Activated gamma-delta T cell treated with Interleukin-2 at 50 U/mL for 16 hours (primary cell): ENCODE data around the gene ZNF74.

Source experiments
- DNase-seq: peaks from one replicate; pipeline ENCODE4 v3.0.0-alpha.2; 2020

ZNF74 gene

GRCh38 chr22:20422271-20423007, 28.5 kb downstream of the ZNF74 start:
- no peak for DNase-seq

GRCh38 chr22:20423008-20423905, 29.3 kb downstream of the ZNF74 start:
- no peak for DNase-seq

- DNase-seq: no peak
Measured at GRCh38 chr22:20423906-20424551, 30.1 kb downstream of the ZNF74 start.

GRCh38 chr22:20424568-20424931, 30.6 kb downstream of the ZNF74 start:
- no peak for DNase-seq

DNA sequence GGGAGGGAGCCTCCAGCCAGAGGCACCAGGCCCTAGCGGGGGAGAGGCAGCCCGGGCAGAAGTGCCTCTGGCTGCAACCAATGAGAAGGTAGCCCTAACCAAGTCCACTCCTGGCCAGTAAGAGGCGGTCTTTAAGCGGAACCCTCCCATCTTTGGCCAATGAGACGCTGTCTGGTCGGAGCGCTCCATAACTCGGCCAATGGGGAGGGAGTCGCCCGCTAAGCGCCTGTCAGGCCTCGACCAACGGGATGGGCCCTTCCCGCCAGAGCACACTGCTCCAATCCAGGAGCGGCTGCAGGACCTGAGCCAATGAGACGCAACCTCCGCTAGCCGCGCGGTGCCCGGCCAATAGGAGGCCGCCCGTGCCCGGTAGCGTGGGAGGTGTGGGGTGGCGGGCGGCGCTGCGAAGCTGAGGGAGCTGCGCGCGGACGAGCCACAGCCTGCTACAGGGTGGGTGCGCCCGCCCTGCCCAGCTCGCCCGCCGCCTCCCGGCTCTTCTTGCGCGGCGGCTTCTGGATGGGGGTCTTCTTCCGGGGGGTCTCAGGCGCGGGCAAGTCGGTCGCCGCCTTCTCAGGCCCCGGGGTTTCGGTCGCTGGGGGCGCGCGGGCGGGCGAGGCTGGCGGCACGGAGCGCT, 31.1 kb downstream of the ZNF74 start:
- DNase-seq: no peak

DNA sequence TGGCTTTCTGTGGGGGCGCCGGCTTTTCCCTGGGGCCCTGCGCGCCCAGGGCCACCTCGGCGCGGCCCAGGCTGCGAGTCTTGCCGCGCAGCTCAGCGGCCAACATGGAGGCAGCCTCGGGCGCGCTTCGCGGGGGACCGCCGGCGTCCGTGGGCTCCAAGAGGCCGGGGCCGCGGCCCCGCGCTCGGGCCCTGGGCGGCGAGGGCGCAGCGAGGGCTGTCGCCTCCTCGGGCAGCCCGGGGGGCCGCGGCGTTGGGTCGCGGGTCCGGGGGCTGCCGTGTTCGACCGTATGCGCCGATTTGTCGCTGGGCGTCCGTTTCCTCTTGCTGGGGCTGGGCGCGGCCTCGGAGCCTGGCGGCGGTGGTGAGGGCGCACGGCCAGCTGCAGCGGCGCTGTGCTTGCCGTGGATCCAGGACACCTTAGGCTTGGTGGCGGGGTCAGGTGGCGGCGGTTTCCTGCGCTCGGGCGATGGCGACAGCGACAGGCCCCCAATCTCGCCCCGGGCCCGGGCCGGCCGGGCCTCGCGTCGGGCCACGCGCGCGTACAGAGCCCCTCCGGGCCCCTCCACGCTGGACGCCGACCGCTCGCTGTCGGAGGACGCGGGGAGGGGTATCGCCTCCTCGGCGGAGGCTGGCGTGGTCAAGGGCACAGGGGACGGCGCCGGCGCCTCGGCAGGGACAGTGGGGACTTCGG, 31.8 kb downstream of the ZNF74 start:
- no peak for DNase-seq

DNA sequence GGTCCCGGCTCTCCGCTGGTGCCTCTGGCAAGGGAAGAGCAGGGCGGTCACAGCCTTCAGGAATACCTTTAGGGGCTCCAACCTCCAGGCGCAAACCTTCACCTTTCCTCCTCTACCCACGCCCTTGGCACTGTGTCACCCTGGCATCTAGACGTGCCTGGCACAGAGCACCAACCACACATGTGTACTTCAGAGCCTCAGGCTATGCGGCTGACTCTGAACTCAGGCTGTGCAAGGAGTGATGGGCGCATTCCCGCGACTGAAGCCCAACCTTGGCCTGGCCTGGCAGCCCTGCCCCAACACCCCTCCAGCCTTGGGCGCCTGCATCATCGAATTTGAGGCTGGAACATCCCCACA, 32.3 kb downstream of the ZNF74 start:
- DNase-seq: no peak

DNA sequence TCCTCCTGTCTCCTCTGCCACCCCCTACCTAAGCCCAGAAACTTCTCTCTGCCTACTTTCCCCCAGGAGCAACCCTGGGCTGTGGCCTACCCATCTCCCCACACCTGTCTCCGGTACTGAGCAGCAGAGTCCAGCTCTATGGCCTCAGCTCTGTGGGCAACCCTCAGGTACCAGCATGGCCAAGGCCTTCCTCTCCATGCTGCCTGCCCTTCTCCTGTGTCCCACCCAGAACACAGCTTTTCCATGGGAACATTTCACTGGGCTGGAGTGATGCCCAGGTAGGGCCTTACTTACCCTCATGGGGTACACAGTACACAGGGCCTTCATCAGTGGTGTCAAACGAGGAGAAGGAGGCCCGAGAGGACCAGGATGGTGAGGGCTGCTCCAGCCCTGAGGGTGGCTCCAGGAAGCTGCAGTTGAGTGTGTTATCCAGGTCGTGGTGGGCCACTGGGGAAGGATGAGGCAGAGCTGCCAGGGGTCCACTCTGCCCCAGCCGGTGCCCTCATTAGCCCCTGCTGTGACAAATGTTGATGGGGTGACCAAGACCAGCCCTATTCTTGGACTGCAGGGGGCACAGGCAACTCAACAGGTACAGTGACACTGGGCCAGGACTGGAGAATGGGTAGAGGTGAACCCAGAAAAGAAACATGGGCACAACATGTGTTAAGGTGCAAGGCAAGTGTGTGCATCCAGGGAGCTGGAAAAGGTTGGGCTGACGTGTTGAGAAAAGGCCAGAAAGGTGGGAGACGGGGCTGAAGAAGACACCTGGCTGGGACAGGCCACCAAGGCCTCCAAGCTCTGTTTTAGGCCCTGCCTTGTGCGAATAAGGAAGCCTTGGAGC, 33.4 kb downstream of the ZNF74 start:
- DNase-seq: no peak

GRCh38 chr22:20427945-20428417, 34.0 kb downstream of the ZNF74 start:
- no peak for DNase-seq

GRCh38 chr22:20428496-20429253, 34.7 kb downstream of the ZNF74 start:
- DNase-seq: no peak

DNA sequence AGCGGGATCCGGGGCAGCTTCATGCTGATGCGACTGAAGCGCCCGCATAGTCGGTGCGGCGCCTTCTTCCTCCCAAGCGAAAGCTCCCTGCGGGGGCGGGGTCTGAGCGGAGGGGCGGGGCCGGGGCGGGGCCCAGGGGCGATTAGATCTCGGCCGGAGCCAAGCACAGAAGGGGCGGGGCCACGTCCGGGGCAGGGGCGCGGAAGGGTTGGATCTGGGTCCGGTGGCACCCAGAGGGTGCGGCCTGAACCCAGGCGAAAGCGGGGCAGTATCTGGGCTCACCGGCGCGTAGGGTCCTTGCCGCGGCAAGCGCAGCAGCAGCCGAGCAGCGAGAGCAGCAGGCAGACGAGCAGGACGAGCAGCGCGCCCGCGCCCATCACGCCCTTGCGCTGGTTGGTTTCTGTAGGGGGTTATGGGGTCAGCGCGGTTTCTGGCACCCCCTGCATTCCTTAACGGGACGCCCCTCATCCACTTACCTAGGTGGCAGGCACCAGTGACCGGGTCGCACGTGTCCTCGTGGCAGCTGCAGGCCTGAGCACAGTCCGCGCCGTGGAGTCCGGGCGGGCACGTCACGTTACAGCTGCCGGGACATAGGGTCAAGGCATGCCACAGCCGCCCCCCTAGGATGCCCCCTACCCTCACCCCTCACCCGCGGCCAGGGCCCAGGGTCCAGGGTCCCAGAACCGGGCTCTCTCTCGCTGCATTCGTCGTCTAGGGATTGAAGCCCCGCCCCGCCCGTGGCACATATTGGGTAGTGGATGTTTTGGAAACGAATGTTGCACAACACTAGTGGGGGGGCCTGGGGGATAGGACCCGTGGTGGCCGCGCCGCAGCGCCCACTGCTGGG, 35.5 kb downstream of the ZNF74 start:
- DNase-seq: peak; percentile 74

DNA sequence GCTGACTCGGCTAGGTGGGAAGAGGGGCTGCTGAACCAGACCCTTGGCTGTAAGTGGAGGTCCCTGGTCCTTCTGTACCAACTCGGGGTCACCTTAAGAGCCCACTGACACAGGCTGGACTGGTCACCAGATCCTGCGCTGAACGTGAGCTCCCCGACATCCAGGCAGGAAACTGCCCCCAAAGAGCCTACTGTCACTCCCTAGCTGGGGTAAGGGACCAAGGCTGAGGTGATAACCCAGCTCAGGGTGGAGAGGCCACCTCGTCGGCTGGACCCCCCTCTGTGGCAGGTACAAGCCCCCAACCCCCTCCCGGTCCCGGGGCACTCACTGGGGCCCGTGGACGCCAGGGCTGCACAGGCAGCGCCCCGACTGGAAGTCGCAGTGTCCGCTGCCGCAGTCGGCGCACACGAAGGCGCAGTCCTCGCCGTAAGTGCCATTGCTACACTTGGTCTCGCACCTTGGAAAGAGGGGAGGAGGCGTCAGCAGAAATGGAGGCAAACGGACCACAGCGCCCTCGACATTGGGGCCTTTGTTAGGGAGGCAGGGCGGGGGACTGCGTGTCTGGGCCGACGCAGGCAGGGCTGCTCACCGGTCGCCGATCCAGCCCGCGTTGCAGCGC, 36.3 kb downstream of the ZNF74 start:
- no peak for DNase-seq

DNA sequence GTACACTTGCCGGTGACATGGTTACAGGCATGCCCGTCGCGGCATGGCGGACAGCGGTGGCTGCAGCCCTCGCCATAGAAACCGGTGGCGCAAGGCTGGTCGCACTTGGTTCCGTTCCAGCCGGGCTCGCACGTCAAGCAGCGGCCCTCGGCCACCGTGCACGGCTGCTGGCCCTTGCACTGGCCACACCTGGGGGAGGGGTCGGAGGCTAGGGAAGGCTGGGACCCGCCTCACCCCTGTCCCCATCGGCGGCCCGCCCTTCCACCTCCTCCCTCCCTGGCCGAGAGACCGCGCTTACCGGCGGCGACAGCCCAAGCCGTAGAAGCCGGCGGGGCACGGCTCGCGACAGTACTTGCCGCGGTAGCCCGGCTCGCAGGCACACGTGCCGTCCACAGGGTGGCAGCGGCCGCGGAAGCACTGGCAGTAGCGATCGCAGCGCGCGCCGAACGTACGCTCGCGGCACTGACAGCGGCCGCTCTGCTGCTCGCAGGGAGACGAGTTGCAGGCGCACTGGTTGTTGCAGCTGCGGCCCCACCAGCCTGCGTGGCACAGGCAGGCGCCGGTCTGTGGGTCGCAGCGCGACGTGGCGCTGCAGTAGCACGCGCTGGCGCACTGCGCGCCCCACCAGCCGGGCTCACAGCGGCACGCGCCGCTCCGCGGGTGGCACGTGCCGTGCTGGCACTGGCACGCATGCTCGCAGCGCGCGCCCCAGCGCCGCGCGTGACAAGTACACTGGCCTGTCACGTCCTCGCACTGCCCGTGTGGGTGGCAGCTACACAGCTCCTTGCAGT, 37.0 kb downstream of the ZNF74 start:
- DNase-seq: peak; percentile 50

DNA sequence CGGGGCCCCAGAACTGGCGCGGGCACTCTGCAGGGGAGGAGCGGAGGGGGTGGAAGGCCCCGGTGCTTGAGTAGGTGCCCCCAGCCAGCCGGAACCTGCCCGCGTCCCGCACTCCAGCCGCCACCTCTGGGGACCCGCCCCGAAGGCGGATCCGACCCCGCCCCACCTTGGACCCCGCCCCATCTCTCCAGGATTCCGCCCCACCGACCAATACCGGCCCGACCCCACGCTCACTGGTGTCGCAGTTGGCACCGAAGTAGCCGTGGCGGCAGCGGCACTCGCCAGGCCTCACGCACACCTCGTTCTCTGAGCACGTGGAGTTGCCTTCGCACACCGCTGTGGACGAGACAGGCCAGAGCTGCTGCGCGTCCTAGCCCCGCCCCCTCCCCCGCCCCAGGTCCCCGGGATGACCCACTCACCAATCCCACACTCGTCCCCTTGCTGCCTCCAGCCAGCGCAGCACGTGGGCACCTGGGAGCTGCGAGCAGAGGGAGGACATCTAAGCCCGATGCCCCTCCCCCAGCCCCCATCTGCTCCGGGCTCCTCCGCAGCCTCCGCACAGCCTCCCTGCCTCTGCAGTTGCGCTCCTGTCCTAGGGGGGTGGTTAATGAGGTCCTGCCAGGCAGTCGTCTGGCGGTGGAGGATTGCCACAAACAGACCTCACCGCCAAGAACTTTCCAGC, 37.7 kb downstream of the ZNF74 start:
- no peak for DNase-seq

DNA sequence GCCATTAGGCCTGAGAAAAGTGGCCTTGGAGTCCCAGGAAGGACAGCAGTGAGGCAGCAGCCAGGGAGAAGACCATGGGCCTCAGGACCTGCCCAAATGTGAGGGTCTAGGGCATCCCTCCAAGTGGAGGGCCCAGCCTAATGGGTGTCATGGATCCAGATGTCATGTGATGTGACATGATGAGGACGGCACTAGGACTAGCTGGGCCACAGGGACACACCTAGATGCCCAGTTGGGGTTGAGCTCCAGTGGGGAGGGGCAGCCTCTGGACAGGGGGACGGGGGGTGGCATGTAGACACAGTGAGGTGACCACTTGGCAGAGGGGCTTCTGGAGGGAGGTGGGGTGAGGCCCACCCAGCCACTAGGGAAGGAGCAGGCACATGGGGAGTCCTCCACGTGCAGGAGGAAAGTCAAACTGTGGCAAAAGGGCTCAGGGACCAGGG, 38.3 kb downstream of the ZNF74 start:
- DNase-seq: no peak

- DNase-seq: no peak
Measured at GRCh38 chr22:20433191-20433590, 39.2 kb downstream of the ZNF74 start.

DNA sequence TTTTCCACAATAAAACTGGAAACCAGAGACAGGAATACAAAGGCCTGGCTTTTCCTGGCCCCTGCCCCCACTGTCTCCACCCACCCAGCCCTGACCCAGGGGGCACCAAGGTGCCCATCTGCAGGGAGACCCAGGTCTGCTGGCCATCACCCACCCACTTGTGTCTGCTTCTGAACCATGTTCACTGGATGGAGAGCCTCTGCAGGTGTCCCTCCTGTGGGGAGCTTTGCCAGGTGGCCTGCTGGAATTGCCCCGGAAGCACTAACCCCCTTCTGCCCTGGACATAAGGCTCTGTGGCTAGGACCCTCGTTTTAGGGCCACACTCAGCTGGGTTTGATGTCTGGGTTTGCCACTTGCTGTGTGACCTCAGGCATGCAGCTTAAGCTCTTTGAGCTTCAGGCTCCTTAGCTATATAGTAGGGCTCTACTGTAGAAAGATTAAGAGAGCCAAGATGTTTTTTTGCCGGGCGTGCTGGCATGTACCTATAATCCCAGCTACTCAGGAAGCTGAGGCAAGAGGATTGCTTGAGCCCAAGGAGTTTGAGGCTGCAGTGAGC, 39.8 kb downstream of the ZNF74 start:
- no peak for DNase-seq
